ENCODE measurements around the gene FTSJ1.

The FTSJ1 gene

DNA sequence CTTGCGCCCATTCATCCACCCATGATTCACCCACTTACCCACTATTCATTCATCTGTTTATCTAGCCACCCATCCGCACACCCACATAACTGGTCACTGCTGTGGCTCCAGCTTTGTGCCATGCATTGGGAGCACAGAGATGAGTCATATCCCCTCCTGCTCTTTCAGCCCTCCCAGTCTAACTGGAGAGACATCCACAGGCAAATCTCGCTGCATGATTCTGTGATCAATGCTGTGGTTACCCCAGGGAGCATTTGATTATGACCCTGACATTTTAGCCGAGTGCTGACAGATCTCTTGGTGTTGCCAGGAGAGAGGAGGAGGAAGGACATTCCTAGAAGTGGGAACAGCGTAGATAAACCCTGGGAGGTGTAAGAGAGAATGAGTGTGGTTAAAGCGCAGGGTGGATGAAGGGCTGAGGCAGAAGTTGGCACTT lies 22.4 kb downstream of the FTSJ1 start:
- DNase-seq (ENCODE audit: low spot score), result no peak

DNA sequence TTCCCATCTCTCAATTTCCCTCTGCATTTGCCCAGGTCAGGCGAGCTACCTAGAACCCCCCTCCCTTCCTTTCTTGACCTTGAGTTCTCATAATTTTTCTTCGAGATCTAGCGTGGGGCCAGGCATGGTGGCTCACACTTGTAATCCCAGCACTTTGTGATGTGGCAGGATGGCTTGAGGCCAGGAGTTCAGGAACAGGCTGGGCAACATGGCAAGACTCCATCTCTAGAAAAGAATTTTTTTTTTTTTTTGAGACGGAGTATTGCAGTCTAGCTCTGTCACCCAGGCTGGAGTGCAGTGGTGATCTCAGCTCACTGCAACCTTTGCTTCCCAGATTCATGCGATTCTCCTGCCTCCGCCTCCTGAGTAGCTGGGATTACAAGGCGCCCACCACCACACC lies 28.3 kb downstream of the FTSJ1 start:
- TF ChIP-seq, protein P1, sequence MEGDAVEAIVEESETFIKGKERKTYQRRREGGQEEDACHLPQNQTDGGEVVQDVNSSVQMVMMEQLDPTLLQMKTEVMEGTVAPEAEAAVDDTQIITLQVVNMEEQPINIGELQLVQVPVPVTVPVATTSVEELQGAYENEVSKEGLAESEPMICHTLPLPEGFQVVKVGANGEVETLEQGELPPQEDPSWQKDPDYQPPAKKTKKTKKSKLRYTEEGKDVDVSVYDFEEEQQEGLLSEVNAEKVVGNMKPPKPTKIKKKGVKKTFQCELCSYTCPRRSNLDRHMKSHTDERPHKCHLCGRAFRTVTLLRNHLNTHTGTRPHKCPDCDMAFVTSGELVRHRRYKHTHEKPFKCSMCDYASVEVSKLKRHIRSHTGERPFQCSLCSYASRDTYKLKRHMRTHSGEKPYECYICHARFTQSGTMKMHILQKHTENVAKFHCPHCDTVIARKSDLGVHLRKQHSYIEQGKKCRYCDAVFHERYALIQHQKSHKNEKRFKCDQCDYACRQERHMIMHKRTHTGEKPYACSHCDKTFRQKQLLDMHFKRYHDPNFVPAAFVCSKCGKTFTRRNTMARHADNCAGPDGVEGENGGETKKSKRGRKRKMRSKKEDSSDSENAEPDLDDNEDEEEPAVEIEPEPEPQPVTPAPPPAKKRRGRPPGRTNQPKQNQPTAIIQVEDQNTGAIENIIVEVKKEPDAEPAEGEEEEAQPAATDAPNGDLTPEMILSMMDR (IDR thresholded peaks at IDR 0.05; ENCODE audit: extremely low read depth, missing control alignments), result no peak
- no peak for DNase-seq (ENCODE audit: low spot score)

More for the DNA sequence above, 22.4 kb downstream of the FTSJ1 start:
- TF ChIP-seq, protein P1 (IDR thresholded peaks at IDR 0.05; ENCODE audit: extremely low read depth, missing control alignments), result no peak

GRCh38 chrX:48505481-48505880 lies 29.5 kb downstream of the FTSJ1 start:
- no peak for DNase-seq (ENCODE audit: low spot score)
- TF ChIP-seq, protein P1 (IDR thresholded peaks at IDR 0.05; ENCODE audit: extremely low read depth, missing control alignments), result no peak

GRCh38 chrX:48507246-48507645 lies 31.2 kb downstream of the FTSJ1 start:
- no peak for DNase-seq (ENCODE audit: low spot score)
- TF ChIP-seq, protein P1 (IDR thresholded peaks at IDR 0.05; ENCODE audit: extremely low read depth, missing control alignments), result no peak

DNA sequence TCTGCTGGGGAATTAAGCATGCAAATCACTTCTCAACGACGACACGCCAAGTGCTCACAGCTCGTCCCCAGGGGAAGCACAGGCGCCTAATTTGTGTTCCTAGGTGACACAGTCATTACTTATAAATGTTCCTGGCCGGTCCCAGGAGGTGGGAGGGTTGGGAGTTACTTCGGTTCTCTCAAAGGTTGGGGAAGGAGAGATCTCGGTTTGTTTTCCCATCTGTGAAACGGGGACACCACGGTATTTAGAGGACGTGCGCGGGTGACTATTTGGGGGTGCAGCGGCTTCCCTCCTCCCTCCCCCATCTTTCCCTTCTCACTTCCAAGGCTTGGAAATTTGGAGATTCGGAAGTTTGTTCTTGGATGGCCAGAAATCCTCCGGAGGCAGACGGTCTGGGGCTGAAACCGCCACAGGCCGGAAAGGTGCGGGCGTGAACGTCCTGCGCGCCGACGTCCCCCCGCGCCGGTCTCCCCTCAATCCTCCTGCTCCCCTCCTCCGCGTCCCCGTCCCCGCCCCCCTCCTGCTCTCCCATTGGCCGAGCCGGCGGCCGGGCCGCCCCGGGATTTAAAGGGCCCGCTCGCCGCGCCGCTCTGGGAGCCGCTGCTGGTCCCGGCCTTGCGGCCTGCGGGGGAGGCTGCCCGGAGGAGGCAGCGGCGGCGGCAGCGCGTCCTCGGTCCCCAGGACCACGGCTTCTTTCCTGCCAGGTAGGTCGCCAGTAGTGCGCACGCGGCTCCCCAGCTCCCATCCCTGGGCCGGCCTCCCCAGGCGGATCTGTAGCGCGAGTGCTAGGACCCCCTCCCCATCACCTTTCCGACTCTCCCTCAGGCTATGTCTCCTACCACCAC lies 32.6 kb downstream of the FTSJ1 start, which contains the start of gene PORCN:
Gene PORCN, plus strand, starts transcription at position 593 of the 845 bp plus-strand sequence. CDS start 829 bp downstream, outside the sequence.
- DNase-seq (ENCODE audit: low spot score), result peak; percentile 92
- TF ChIP-seq, protein P1 (IDR thresholded peaks at IDR 0.05; ENCODE audit: extremely low read depth, missing control alignments), result no peak

- peak; percentile 8 for DNase-seq (ENCODE audit: low spot score)
- TF ChIP-seq, protein P1 (IDR thresholded peaks at IDR 0.05; ENCODE audit: extremely low read depth, missing control alignments), result no peak
Measured at GRCh38 chrX:48509245-48509590, 33.2 kb downstream of the FTSJ1 start.

GRCh38 chrX:48509619-48510018 lies 33.6 kb downstream of the FTSJ1 start:
- TF ChIP-seq, protein P1 (IDR thresholded peaks at IDR 0.05; ENCODE audit: extremely low read depth, missing control alignments), result no peak
- DNase-seq (ENCODE audit: low spot score), result no peak
